ENCODE data around the gene MNAT1.

Gene MNAT1

DNA sequence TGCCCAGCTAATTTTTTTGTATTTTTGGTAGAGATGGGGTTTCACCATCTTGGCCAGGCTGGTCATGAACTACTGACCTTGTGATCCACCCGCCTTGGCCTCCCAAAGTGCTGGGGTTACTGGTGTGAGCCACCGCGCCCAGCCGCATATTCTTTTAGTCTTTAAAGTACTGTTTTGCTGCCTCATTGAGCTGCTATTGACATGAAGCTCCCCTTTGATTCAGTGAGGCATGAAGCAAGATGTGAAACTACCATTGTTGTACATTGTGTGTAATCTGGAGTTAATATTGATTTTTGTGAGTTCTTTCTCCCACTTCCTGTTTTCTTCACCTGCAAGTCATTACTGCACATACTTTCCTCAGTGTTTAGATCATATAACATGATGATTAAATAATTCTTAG lies 80.8 kb downstream of the MNAT1 start:
- H3K27me3 ChIP-seq (ENCODE audit: insufficient read depth, poor library complexity, severe bottlenecking), result no peaks in the 10 kb centered on the region
- ATAC-seq (ENCODE audit: low read depth) (no peak), DNase-seq (ENCODE audit: low spot score) (no peak)
- no peak overlapping the region for H3K4me3 ChIP-seq (ENCODE audit: severe bottlenecking)
- H3K9me3 ChIP-seq (ENCODE audit: severe bottlenecking), result no peaks in the 10 kb centered on the region
- TF ChIP-seq, protein P1, sequence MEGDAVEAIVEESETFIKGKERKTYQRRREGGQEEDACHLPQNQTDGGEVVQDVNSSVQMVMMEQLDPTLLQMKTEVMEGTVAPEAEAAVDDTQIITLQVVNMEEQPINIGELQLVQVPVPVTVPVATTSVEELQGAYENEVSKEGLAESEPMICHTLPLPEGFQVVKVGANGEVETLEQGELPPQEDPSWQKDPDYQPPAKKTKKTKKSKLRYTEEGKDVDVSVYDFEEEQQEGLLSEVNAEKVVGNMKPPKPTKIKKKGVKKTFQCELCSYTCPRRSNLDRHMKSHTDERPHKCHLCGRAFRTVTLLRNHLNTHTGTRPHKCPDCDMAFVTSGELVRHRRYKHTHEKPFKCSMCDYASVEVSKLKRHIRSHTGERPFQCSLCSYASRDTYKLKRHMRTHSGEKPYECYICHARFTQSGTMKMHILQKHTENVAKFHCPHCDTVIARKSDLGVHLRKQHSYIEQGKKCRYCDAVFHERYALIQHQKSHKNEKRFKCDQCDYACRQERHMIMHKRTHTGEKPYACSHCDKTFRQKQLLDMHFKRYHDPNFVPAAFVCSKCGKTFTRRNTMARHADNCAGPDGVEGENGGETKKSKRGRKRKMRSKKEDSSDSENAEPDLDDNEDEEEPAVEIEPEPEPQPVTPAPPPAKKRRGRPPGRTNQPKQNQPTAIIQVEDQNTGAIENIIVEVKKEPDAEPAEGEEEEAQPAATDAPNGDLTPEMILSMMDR (IDR thresholded peaks at IDR 0.05; ENCODE audit: poor library complexity, severe bottlenecking), result no peak
- H3K27ac ChIP-seq (ENCODE audit: poor library complexity, severe bottlenecking), result no peak overlapping the region
- H3K36me3 ChIP-seq (ENCODE audit: low read depth), result peaks cover 59% of the 10 kb centered on the region
- peaks cover 14% of the 10 kb centered on the region for H3K4me1 ChIP-seq (ENCODE audit: insufficient read depth, poor library complexity, severe bottlenecking)

DNA sequence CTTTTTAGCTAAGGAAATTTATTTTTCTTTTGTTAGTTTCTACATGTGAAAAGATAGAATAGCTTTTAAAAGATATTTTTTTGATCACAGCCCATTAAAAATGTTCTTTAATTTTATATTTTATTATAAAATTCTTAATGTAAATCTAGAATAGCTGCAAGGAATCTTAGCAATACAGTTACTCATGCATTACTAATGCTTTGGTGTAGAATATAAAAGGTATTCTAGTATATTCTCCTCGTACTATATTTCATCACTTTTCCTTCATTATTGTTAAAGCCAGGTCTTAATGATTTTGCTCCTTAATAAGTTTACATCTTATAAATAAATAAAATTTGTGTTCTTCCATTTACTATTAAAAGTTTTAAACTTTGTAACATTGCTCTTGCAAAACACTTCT lies 82.6 kb downstream of the MNAT1 start:
- ATAC-seq (ENCODE audit: low read depth), result peak; percentile 70; the same call in 1 of the 3 replicates
- Histone ChIP-seq H3K4me3 (ENCODE audit: severe bottlenecking) (no peak overlapping the region), H3K4me1 (ENCODE audit: insufficient read depth, poor library complexity, severe bottlenecking) (peaks cover 14% of the 10 kb centered on the region), H3K27ac (ENCODE audit: poor library complexity, severe bottlenecking) (no peak overlapping the region), H3K36me3 (ENCODE audit: low read depth) (peaks cover 56% of the 10 kb centered on the region), H3K9me3 (ENCODE audit: severe bottlenecking) (no peaks in the 10 kb centered on the region), H3K27me3 (ENCODE audit: insufficient read depth, poor library complexity, severe bottlenecking) (no peaks in the 10 kb centered on the region)
- DNase-seq (ENCODE audit: low spot score), result no peak
- TF ChIP-seq, protein P1 (IDR thresholded peaks at IDR 0.05; ENCODE audit: poor library complexity, severe bottlenecking), result no peak

DNA sequence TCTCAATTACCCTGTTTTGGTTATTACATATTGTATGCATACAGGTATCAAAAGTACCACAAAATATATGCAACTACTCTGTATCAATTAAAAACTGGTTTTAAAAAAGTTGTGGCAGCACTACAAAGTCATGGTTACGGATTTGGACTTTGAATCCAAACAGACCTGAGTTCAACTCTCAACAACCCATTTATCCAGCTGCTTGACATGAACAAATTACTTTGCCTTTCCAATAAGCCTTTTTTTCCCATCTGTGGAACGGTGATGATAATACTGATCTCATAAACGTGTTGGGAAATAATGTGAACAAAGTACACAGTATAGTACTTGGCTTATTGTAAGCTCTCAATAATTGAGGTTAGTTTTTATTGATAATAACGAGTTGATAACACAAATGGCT lies 85.0 kb downstream of the MNAT1 start:
- Histone ChIP-seq H3K4me3 (ENCODE audit: severe bottlenecking) (no peak overlapping the region), H3K36me3 (ENCODE audit: low read depth) (peaks cover 36% of the 10 kb centered on the region), H3K4me1 (ENCODE audit: insufficient read depth, poor library complexity, severe bottlenecking) (peaks cover 14% of the 10 kb centered on the region), H3K27me3 (ENCODE audit: insufficient read depth, poor library complexity, severe bottlenecking) (no peaks in the 10 kb centered on the region), H3K9me3 (ENCODE audit: severe bottlenecking) (no peaks in the 10 kb centered on the region), H3K27ac (ENCODE audit: poor library complexity, severe bottlenecking) (no peak overlapping the region)
- ATAC-seq (ENCODE audit: low read depth), result no peak
- no peak for DNase-seq (ENCODE audit: low spot score)
- TF ChIP-seq, protein P1 (IDR thresholded peaks at IDR 0.05; ENCODE audit: poor library complexity, severe bottlenecking), result no peak

DNA sequence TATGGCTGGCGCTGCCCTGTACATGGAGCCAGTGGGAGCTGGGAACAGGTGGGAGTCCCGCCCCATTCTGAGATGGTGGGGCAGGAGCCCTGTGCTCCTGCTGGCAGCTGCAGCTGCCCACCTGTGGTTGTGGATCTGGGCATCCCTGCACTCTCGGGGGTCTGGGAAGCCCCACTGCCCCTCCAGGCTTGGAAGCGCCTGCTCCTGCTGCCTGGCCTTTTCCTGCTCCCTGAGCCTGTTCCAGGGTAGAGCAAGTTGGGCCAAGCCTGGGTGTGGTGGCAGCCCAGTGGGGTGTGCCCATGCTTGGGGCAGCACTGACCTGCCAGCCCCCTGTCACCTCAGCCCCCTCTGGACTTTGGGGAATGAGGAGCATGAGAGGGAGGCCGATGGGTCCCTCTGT lies 104.0 kb downstream of the MNAT1 start:
- H3K36me3 ChIP-seq (ENCODE audit: low read depth), result peaks cover 10% of the 10 kb centered on the region
- TF ChIP-seq, protein P1 (IDR thresholded peaks at IDR 0.05; ENCODE audit: poor library complexity, severe bottlenecking), result no peak
- no peaks in the 10 kb centered on the region for H3K9me3 ChIP-seq (ENCODE audit: severe bottlenecking)
- ATAC-seq (ENCODE audit: low read depth) (no peak; the same call in 2 of the 3 replicates), DNase-seq (ENCODE audit: low spot score) (no peak)
- H3K4me3 ChIP-seq (ENCODE audit: severe bottlenecking), result no peak overlapping the region
- H3K4me1 ChIP-seq (ENCODE audit: insufficient read depth, poor library complexity, severe bottlenecking), result no peaks in the 10 kb centered on the region
- no peaks in the 10 kb centered on the region for H3K27me3 ChIP-seq (ENCODE audit: insufficient read depth, poor library complexity, severe bottlenecking)
- H3K27ac ChIP-seq (ENCODE audit: poor library complexity, severe bottlenecking), result no peak overlapping the region

DNA sequence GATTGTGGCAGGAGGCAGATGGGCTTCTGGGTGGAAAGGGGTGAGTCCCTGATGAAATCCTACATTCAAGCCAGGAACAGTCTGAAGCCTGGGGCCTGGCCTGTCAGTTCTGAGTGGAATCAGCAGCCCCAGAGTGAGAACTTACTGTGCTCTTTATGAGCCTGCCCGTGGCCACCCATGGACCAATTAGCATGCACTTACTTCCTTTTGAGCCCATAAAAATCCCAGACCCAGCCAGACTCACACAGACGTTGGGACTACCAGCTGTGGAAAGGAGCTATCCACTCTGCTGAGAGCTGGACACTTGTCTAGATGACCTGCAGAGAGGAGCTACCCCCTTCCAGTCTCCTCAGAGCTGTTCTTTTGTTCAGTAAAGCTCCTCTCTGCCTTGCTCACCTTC lies 104.5 kb downstream of the MNAT1 start:
- Histone ChIP-seq H3K4me3 (ENCODE audit: severe bottlenecking) (no peak overlapping the region), H3K27me3 (ENCODE audit: insufficient read depth, poor library complexity, severe bottlenecking) (no peaks in the 10 kb centered on the region), H3K27ac (ENCODE audit: poor library complexity, severe bottlenecking) (no peak overlapping the region), H3K36me3 (ENCODE audit: low read depth) (peaks cover 10% of the 10 kb centered on the region), H3K4me1 (ENCODE audit: insufficient read depth, poor library complexity, severe bottlenecking) (no peaks in the 10 kb centered on the region), H3K9me3 (ENCODE audit: severe bottlenecking) (no peaks in the 10 kb centered on the region)
- ATAC-seq (ENCODE audit: low read depth) (no peak), DNase-seq (ENCODE audit: low spot score) (no peak)
- TF ChIP-seq, protein P1 (IDR thresholded peaks at IDR 0.05; ENCODE audit: poor library complexity, severe bottlenecking), result no peak

Data from RWPE2 (cell line).